OCI-LY1 (cell line): ENCODE measurements around the gene PPP1R11.
"Not testable (repeated sequence)": the region's sequence is repeated elsewhere in the genome, so short reads cannot be mapped to it uniquely, and the experiment has no call there.

Experiments used
- H2AFZ ChIP-seq: fragments of 200-600 bp; sonication (generic), shearing (Covaris generic); 2 replicates; pipeline ENCODE4 v1.6.0; 2014; ENCODE audit warnings: antibody characterized with exemption, mild to moderate bottlenecking, low read length
- H3F3A ChIP-seq: fragments of 200-600 bp; sonication (generic), shearing (Covaris generic); 2 replicates; pipeline ENCODE4 v1.6.0; 2014; ENCODE audit warnings: mild to moderate bottlenecking, antibody characterized with exemption, low read length, moderate library complexity; ENCODE audit not compliant: insufficient read depth
- H3K27ac ChIP-seq: fragments of 200-600 bp; sonication (generic); 2 replicates; pipeline ENCODE4 v1.5.1; 2014; ENCODE audit warnings: low read length, mixed run types, mild to moderate bottlenecking, low read depth; ENCODE audit not compliant: poor library complexity, severe bottlenecking
- H3K27me3 ChIP-seq: fragments of 200-600 bp; sonication (generic); 2 replicates; pipeline ENCODE4 v1.6.0; 2014; ENCODE audit warnings: antibody characterized with exemption, mild to moderate bottlenecking, low read length, moderate library complexity; ENCODE audit not compliant: insufficient read depth
- H3K36me3 ChIP-seq: fragments of 200-600 bp; sonication (generic); 2 replicates; pipeline ENCODE4 v1.6.1; 2014; ENCODE audit warnings: mild to moderate bottlenecking, antibody characterized with exemption, low read length, moderate library complexity, mixed read lengths; ENCODE audit not compliant: insufficient read depth
- H3K4me1 ChIP-seq: fragments of 200-600 bp; sonication (generic); 2 replicates; pipeline ENCODE4 v1.5.1; 2014; ENCODE audit warnings: mild to moderate bottlenecking, low read length, moderate library complexity; ENCODE audit not compliant: insufficient read depth, severe bottlenecking
- H3K4me2 ChIP-seq: fragments of 200-600 bp; sonication (generic), shearing (Covaris generic); 2 replicates; pipeline ENCODE4 v1.6.1; 2014; ENCODE audit warnings: low read length
- H3K4me3 ChIP-seq: fragments of 200-600 bp; sonication (generic); 2 replicates; pipeline ENCODE4 v1.5.1; 2014; ENCODE audit warnings: low read length, low read depth, mild to moderate bottlenecking, mixed read lengths; ENCODE audit not compliant: poor library complexity, severe bottlenecking
- H3K79me2 ChIP-seq: fragments of 200-600 bp; shearing (Covaris generic); 2 replicates; pipeline ENCODE4 v1.6.1; 2016; ENCODE audit warnings: mixed run types, low read length, mixed read lengths; ENCODE audit not compliant: insufficient read depth
- H3K9ac ChIP-seq: fragments of 200-600 bp; sonication (generic), shearing (Covaris generic); 2 replicates; pipeline ENCODE4 v1.6.1; 2014; ENCODE audit warnings: mild to moderate bottlenecking, low read length, mixed read lengths
- H3K9me2 ChIP-seq: fragments of 200-600 bp; sonication (generic), shearing (Covaris generic); 2 replicates; pipeline ENCODE4 v1.6.1; 2014; ENCODE audit warnings: low read depth, mild to moderate bottlenecking, low read length, mixed read lengths
- H3K9me3 ChIP-seq: fragments of 200-600 bp; shearing (Covaris generic); 2 replicates; pipeline ENCODE4 v1.6.1; 2014; ENCODE audit warnings: low read length, mixed read lengths
- H4K20me1 ChIP-seq: fragments of 200-600 bp; sonication (generic), shearing (Covaris generic); 2 replicates; pipeline ENCODE4 v1.6.0; 2016; ENCODE audit warnings: mild to moderate bottlenecking, low read length; ENCODE audit not compliant: insufficient read depth
- CTCF ChIP-seq: fragments of 200-600 bp; sonication (generic), shearing (Covaris generic); IDR thresholded peaks from 2 replicates; pipeline ENCODE4 v1.5.1; 2017; ENCODE audit warnings: mild to moderate bottlenecking, antibody characterized with exemption, low read length, moderate library complexity, mixed read lengths
- EZH2 ChIP-seq: fragments of 200-600 bp; sonication (generic), shearing (Covaris generic); IDR thresholded peaks from 2 replicates; pipeline ENCODE4 v1.8.0; 2017; ENCODE audit warnings: borderline replicate concordance, mixed run types, mild to moderate bottlenecking, antibody characterized with exemption, low read length, moderate library complexity, mixed read lengths

The PPP1R11 gene

GRCh38 chr6:30113841-30114240, 46.8 kb downstream of the PPP1R11 start:
- Histone ChIP-seq H3K27ac (no peak overlapping the region), H2AFZ (no peak overlapping the region), H3K9me3 (no peaks in the 10 kb centered on the region), H3K9ac (no peak overlapping the region), H3K9me2 (no peaks in the 10 kb centered on the region), H3K27me3 (no peaks in the 10 kb centered on the region), H3K4me2 (no peak overlapping the region), H3K36me3 (no peaks in the 10 kb centered on the region), H3F3A (no peaks in the 10 kb centered on the region), H4K20me1 (no peaks in the 10 kb centered on the region), H3K79me2 (no peaks in the 10 kb centered on the region), H3K4me3 (no peak overlapping the region), H3K4me1 (no peaks in the 10 kb centered on the region)
- no peak for TF ChIP-seq CTCF
- no peak for TF ChIP-seq EZH2

GRCh38 chr6:30116724-30117123, 49.7 kb downstream of the PPP1R11 start:
- Histone ChIP-seq H3K9me2 (no peaks in the 10 kb centered on the region), H4K20me1 (no peaks in the 10 kb centered on the region), H3K4me2 (no peak overlapping the region), H3K36me3 (no peaks in the 10 kb centered on the region), H3K4me3 (no peak overlapping the region), H3K4me1 (no peaks in the 10 kb centered on the region), H3K79me2 (no peaks in the 10 kb centered on the region), H3K27ac (no peak overlapping the region), H3K9me3 (no peaks in the 10 kb centered on the region), H3K27me3 (no peaks in the 10 kb centered on the region; the same call in 1 of the 2 replicates), H3K9ac (no peak overlapping the region), H2AFZ (no peak overlapping the region), H3F3A (no peaks in the 10 kb centered on the region)
- TF ChIP-seq CTCF, result no peak
- no peak for TF ChIP-seq EZH2

GRCh38 chr6:30118691-30119090, 51.7 kb downstream of the PPP1R11 start:
- not testable (repeated sequence) for H3K4me2 ChIP-seq, H3K27me3 ChIP-seq, H3K36me3 ChIP-seq, H3K27ac ChIP-seq, H4K20me1 ChIP-seq, H3K9ac ChIP-seq, H3K79me2 ChIP-seq, H3F3A ChIP-seq, H2AFZ ChIP-seq, H3K4me3 ChIP-seq, H3K9me2 ChIP-seq, H3K9me3 ChIP-seq, H3K4me1 ChIP-seq
